Astrocyte (in vitro differentiated cells and primary cell): ENCODE results near the gene ARNT2. TPM values are rescaled to one million over a fixed set of nuclear protein-coding genes. Genes with fewer than 3 reads are reported as not detected.

Experiments
- DNase-seq: peaks from one replicate; pipeline ENCODE4 v3.0.0-alpha.2; 2010; ENCODE audit warnings: low read depth
- FAIRE-seq: peaks from 2 replicates; lab custom pipeline; 2011; peaks lifted over from hg19 to GRCh38; lab: Jason Lieb, UNC
- H2AFZ ChIP-seq: 2 replicates; pipeline ENCODE4 v1.6.0; 2012; ENCODE audit warnings: low read depth, low read length, inconsistent platforms
- H3K27ac ChIP-seq: 2 replicates; pipeline ENCODE4 v1.5.1; 2011; ENCODE audit warnings: low read depth, low read length, inconsistent platforms
- H3K27me3 ChIP-seq: 2 replicates; pipeline ENCODE4 v1.6.0; 2011; ENCODE audit warnings: low read length, inconsistent platforms; ENCODE audit not compliant: insufficient read depth
- H3K36me3 ChIP-seq: 2 replicates; pipeline ENCODE4 v1.5.1; 2011; ENCODE audit warnings: low read length, inconsistent platforms; ENCODE audit not compliant: insufficient read depth
- H3K4me1 ChIP-seq: 2 replicates; pipeline ENCODE4 v1.5.1; 2011; ENCODE audit warnings: low read length, inconsistent platforms; ENCODE audit not compliant: insufficient read depth
- H3K4me2 ChIP-seq: 2 replicates; pipeline ENCODE4 v1.6.0; 2012; ENCODE audit warnings: low read length, inconsistent platforms
- H3K4me3 ChIP-seq: 2 replicates; pipeline ENCODE4 v1.5.1; 2011; ENCODE audit warnings: low read depth, mild to moderate bottlenecking, low read length, inconsistent platforms; ENCODE audit not compliant: insufficient read depth
- H3K79me2 ChIP-seq: 2 replicates; pipeline ENCODE4 v1.6.0; 2012; ENCODE audit warnings: mild to moderate bottlenecking, low read length, inconsistent platforms; ENCODE audit not compliant: insufficient read depth
- H3K9ac ChIP-seq: 2 replicates; pipeline ENCODE4 v1.6.0; 2012; ENCODE audit warnings: mild to moderate bottlenecking, low read length, inconsistent platforms
- H3K9me3 ChIP-seq: 2 replicates; pipeline ENCODE4 v1.5.1; 2012; ENCODE audit warnings: low read depth, mild to moderate bottlenecking, low read length, inconsistent platforms; ENCODE audit not compliant: insufficient read depth
- H4K20me1 ChIP-seq: 2 replicates; pipeline ENCODE4 v1.6.0; 2012; ENCODE audit warnings: low read length, inconsistent platforms; ENCODE audit not compliant: insufficient read depth
- H3K27ac Mint-ChIP-seq: one replicate; pipeline ENCODE4 v1.8.0; 2021; ENCODE audit warnings: mild to moderate bottlenecking, mixed read lengths; ENCODE audit not compliant: unreplicated experiment
- H3K27me3 Mint-ChIP-seq: one replicate; pipeline ENCODE4 v1.8.0; 2021; ENCODE audit warnings: low read depth, mixed read lengths; ENCODE audit not compliant: unreplicated experiment
- H3K36me3 Mint-ChIP-seq: one replicate; pipeline ENCODE4 v1.8.0; 2021; ENCODE audit warnings: low read depth, mixed read lengths; ENCODE audit not compliant: unreplicated experiment
- H3K4me1 Mint-ChIP-seq: one replicate; pipeline ENCODE4 v1.8.0; 2021; ENCODE audit warnings: low read depth, mixed read lengths; ENCODE audit not compliant: unreplicated experiment
- H3K4me3 Mint-ChIP-seq: one replicate; pipeline ENCODE4 v1.8.0; 2021; ENCODE audit warnings: mild to moderate bottlenecking, moderate library complexity, mixed read lengths; ENCODE audit not compliant: unreplicated experiment
- H3K9me3 Mint-ChIP-seq: one replicate; pipeline ENCODE4 v1.8.0; 2021; ENCODE audit warnings: mild to moderate bottlenecking, mixed read lengths; ENCODE audit not compliant: unreplicated experiment
- EZH2 ChIP-seq: IDR thresholded peaks from 2 replicates; pipeline ENCODE4 v1.6.1; 2012; ENCODE audit warnings: mild to moderate bottlenecking, low read length, inconsistent platforms; ENCODE audit not compliant: insufficient read depth
- total RNA-seq: library from RNA; stranded (reverse); gene quantifications from 2 replicates; pipeline ENCODE4 v1.2.1, GENCODE V29; 2021
- TF ChIP-seq, protein P1 (sequence below): IDR thresholded peaks from 2 replicates; pipeline ENCODE4 v1.5.1; 2011; ENCODE audit warnings: low read depth, mild to moderate bottlenecking, inconsistent platforms, low read length, moderate library complexity; ENCODE audit not compliant: insufficient read depth

Gene ARNT2
- total RNA-seq, 1 donor from 2014 or later: 3.5 TPM

DNA sequence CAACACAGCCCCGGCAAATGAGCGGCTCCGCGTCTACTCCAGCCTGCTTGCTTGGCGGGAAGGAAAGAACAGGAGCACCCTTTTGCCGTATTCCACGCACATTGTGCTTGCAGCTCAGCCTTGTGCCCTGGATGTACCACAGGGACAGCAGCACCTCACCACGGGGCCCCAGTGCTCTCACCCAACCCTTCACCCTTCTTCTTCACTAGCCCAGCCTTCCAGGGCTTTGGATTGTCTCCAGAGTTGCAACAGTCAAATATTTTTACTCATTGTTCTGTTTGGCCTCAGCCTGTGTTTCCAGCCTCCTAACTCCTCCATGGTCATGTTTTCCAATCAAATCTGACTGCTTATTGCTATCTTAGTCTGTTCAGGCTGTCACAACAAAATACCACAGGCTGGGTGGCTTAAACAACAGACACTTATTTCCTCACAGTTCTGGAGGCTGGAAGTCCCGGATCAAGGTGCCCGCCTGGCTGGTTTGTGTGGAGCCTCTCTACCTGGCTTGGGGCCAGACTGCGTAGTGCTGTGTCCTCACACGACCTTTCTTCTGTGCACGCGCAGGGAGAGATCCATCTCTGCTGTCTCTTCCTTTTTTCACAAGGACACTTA is 211.7 kb downstream of the ARNT2 start:
- Histone ChIP-seq H3K9ac (no peak overlapping the region), H3K27me3 (no peaks in the 10 kb centered on the region), H2AFZ (no peak overlapping the region), H3K4me2 (no peak overlapping the region), H3K79me2 (no peaks in the 10 kb centered on the region), H3K36me3 (no peaks in the 10 kb centered on the region), H4K20me1 (no peaks in the 10 kb centered on the region), H3K4me3 (no peak overlapping the region), H3K4me1 (no peaks in the 10 kb centered on the region), H3K9me3 (no peaks in the 10 kb centered on the region), H3K27ac (no peak overlapping the region)
- DNase-seq (peak; percentile 39), FAIRE-seq (no peak)
- H3K36me3 Mint-ChIP-seq: no peaks in the 10 kb centered on the region
- H3K4me3 Mint-ChIP-seq: no peak overlapping the region
- H3K27me3 Mint-ChIP-seq: peaks cover 30% of the 10 kb centered on the region
- no peak for TF ChIP-seq EZH2
- TF ChIP-seq, protein P1, sequence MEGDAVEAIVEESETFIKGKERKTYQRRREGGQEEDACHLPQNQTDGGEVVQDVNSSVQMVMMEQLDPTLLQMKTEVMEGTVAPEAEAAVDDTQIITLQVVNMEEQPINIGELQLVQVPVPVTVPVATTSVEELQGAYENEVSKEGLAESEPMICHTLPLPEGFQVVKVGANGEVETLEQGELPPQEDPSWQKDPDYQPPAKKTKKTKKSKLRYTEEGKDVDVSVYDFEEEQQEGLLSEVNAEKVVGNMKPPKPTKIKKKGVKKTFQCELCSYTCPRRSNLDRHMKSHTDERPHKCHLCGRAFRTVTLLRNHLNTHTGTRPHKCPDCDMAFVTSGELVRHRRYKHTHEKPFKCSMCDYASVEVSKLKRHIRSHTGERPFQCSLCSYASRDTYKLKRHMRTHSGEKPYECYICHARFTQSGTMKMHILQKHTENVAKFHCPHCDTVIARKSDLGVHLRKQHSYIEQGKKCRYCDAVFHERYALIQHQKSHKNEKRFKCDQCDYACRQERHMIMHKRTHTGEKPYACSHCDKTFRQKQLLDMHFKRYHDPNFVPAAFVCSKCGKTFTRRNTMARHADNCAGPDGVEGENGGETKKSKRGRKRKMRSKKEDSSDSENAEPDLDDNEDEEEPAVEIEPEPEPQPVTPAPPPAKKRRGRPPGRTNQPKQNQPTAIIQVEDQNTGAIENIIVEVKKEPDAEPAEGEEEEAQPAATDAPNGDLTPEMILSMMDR: no peak
- H3K4me1 Mint-ChIP-seq: no peaks in the 10 kb centered on the region
- H3K9me3 Mint-ChIP-seq: peaks cover 7% of the 10 kb centered on the region
- no peak overlapping the region for H3K27ac Mint-ChIP-seq

DNA sequence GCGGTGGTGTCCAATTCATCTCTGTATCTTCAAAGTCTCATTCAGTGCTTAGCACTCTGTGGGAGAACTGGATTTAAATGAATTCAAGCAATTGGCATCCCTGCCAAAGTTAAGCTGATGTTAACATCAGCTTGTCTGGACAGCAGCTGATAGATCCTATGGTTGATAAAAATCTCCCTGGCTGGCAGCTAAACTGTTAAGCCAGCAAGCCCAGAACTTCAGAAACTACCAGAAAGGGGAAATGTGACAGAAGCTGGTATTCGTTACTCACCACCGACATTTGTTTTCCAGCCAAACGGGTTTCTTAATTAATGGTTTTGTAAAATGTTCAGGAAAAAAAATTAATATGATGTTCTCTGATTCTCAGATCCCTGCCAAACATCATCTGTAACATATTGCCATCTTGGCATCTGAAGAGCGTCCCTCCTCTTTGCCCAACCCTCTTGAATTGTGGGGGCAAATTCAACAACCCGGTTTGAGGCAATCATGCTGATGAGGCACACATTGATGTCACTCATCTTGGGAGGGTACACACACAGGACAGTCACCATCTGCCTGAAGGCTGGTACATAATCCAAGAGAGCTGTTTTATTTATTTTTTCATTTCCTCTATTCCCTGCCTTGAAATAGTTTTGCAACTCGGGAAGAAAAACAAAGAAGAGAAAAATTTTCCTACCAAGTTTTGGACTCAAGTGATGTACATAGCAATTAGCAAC is 214.7 kb downstream of the ARNT2 start:
- H3K36me3 ChIP-seq: no peaks in the 10 kb centered on the region
- TF ChIP-seq, protein P1: no peak
- no peak for TF ChIP-seq EZH2
- H3K9ac ChIP-seq: no peak overlapping the region
- no peak overlapping the region for H3K27ac ChIP-seq
- FAIRE-seq (no peak), DNase-seq (no peak)
- Mint-ChIP-seq H3K27ac (no peak overlapping the region), H3K4me1 (no peaks in the 10 kb centered on the region), H3K27me3 (peaks cover 30% of the 10 kb centered on the region), H3K36me3 (no peaks in the 10 kb centered on the region), H3K9me3 (peaks cover 12% of the 10 kb centered on the region), H3K4me3 (no peak overlapping the region)
- H3K27me3 ChIP-seq: no peaks in the 10 kb centered on the region
- H3K4me3 ChIP-seq: no peak overlapping the region
- no peak overlapping the region for H3K4me2 ChIP-seq
- H3K9me3 ChIP-seq: peaks cover 3% of the 10 kb centered on the region
- H4K20me1 ChIP-seq: no peaks in the 10 kb centered on the region
- H2AFZ ChIP-seq: no peak overlapping the region
- H3K79me2 ChIP-seq: no peaks in the 10 kb centered on the region
- H3K4me1 ChIP-seq: no peaks in the 10 kb centered on the region

DNA sequence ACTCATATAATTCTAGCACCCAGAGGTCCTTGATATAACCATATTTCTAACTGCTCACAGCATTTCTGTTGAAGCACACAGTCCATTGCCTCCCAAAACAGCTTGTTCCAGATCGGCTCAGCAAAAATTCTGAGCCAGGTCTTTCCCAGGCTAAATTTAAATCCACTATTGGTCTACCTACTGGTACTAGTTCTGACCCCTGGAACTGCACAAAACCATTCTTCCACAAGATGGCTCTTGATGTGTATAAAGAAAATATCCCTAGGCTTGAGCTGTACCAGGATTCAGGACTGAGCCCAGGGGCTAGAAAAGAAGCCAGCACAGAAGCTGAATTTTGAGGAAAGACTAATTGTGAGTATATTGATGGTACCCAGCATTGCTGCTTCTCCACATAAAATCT is 215.5 kb downstream of the ARNT2 start:
- Mint-ChIP-seq H3K27ac (no peak overlapping the region), H3K4me1 (no peaks in the 10 kb centered on the region), H3K27me3 (peaks cover 27% of the 10 kb centered on the region), H3K4me3 (no peak overlapping the region), H3K36me3 (no peaks in the 10 kb centered on the region), H3K9me3 (peaks cover 12% of the 10 kb centered on the region)
- TF ChIP-seq, protein P1: no peak
- no peak for TF ChIP-seq EZH2
- no peaks in the 10 kb centered on the region for H4K20me1 ChIP-seq
- H3K36me3 ChIP-seq: no peaks in the 10 kb centered on the region
- DNase-seq: no peak
- H3K4me3 ChIP-seq: no peak overlapping the region
- no peak overlapping the region for H3K9ac ChIP-seq
- no peaks in the 10 kb centered on the region for H3K27me3 ChIP-seq
- H3K79me2 ChIP-seq: no peaks in the 10 kb centered on the region
- no peak overlapping the region for H3K4me2 ChIP-seq
- H3K27ac ChIP-seq: no peak overlapping the region
- H3K9me3 ChIP-seq: peaks cover 3% of the 10 kb centered on the region
- H3K4me1 ChIP-seq: no peaks in the 10 kb centered on the region
- no peak for FAIRE-seq
- H2AFZ ChIP-seq: no peak overlapping the region
